Kidney (tissue), 14 donors: ENCODE results near the gene HBZ. TPM values are rescaled to one million over a fixed set of nuclear protein-coding genes. Genes with fewer than 3 reads are reported as not detected.
"Not testable (repeated sequence)": the region's sequence is repeated elsewhere in the genome, so short reads cannot be mapped to it uniquely, and the experiment has no call there.

ENCODE experiments used
- DNase-seq, 5 donors: peaks; one replicate each; pipeline ENCODE4 v3.0.0-alpha.2; 2013 to 2020
- FAIRE-seq: peaks from 2 replicates; lab custom pipeline; 2012; peaks lifted over from hg19 to GRCh38; lab: Jason Lieb, UNC
- H3K27ac ChIP-seq, 2 donors: one replicate each; pipeline ENCODE4 v1.7.0; 2013; ENCODE audit warnings: low read depth in 2 of 2, low read length in 2 of 2, inconsistent platforms in 1 of 2
- H3K27me3 ChIP-seq: one replicate; pipeline ENCODE4 v1.7.1; 2013; ENCODE audit warnings: low read length, inconsistent platforms; ENCODE audit not compliant: control insufficient read depth, insufficient read depth
- H3K36me3 ChIP-seq, 3 donors: one replicate each; pipeline versions ENCODE4 v1.7.0 to v1.7.1; 2013; ENCODE audit warnings: low read length in 3 of 3, control low read depth in 1 of 3, inconsistent platforms in 1 of 3; ENCODE audit not compliant: insufficient read depth in 3 of 3, control insufficient read depth in 2 of 3
- H3K4me1 ChIP-seq, 3 donors: one replicate each; pipeline versions ENCODE4 v1.7.0 to v1.7.1; 2013; ENCODE audit warnings: low read length in 3 of 3, inconsistent platforms in 1 of 3, low read depth in 1 of 3; ENCODE audit not compliant: control insufficient read depth in 2 of 3, insufficient read depth in 2 of 3
- H3K4me3 ChIP-seq, 3 donors: one replicate each; pipeline versions ENCODE4 v1.7.0 to v1.8.1; 2013; ENCODE audit warnings: low read length in 3 of 3, control low read depth in 1 of 3, inconsistent platforms in 1 of 3
- H3K9ac ChIP-seq, 3 donors: one replicate each; pipeline versions ENCODE4 v1.7.0 to v1.7.1; 2013; ENCODE audit warnings: low read length in 3 of 3, control low read depth in 1 of 3, inconsistent platforms in 1 of 3
- H3K9me3 ChIP-seq, 3 donors: one replicate each; pipeline versions ENCODE4 v1.7.0 to v1.7.1; 2013; ENCODE audit warnings: low read length in 3 of 3, control low read depth in 1 of 3, inconsistent platforms in 1 of 3; ENCODE audit not compliant: control insufficient read depth in 2 of 3, insufficient read depth in 1 of 3
- intact Hi-C: fragments of 100-400 bp; cut with DNase I; formaldehyde crosslinking; loops from one replicate; pipeline ENCODE4 v1.11.1; 2022
- polyA plus RNA-seq: library from polyadenylated mRNA; stranded (reverse); fragments of 350-450 nt; fragmentation: Illumina TruSeq; extraction: RNeasy Lipid Tissue Mini Kit (QIAGEN cat#74804); gene quantifications from one replicate; pipeline ENCODE4 v1.2.3, GENCODE V29; 2014; ENCODE audit warnings: low read depth, low replicate concordance; ENCODE audit not compliant: insufficient read depth
- total RNA-seq: library from RNA; stranded (reverse); fragmentation: NEBNext Ultra II Directional; extraction: Animal tissue kit (Norgen Biotek cat#: 25700); gene quantifications from one replicate; pipeline ENCODE4 v1.2.1, GENCODE V29; 2021
- TF ChIP-seq, protein P1 (sequence below): IDR thresholded peaks from 3 replicates; pipeline ENCODE4 v1.5.1; 2012; ENCODE audit warnings: mild to moderate bottlenecking, moderate library complexity, borderline replicate concordance; ENCODE audit not compliant: insufficient read depth; ENCODE audit errors: extremely low read depth
- donor health status: control.
- donor health status: control.
- donor health status: control.
- donor health status: control.
- donor health status: control.
- donor health status: DM: yes; HTN: yes; CAD: no.
- donor health status: Normal renal cell carcinoma (clear cell type).

The HBZ gene
- total and polyA plus RNA-seq, 2 donors from 2014 or later, result not detected

DNA sequence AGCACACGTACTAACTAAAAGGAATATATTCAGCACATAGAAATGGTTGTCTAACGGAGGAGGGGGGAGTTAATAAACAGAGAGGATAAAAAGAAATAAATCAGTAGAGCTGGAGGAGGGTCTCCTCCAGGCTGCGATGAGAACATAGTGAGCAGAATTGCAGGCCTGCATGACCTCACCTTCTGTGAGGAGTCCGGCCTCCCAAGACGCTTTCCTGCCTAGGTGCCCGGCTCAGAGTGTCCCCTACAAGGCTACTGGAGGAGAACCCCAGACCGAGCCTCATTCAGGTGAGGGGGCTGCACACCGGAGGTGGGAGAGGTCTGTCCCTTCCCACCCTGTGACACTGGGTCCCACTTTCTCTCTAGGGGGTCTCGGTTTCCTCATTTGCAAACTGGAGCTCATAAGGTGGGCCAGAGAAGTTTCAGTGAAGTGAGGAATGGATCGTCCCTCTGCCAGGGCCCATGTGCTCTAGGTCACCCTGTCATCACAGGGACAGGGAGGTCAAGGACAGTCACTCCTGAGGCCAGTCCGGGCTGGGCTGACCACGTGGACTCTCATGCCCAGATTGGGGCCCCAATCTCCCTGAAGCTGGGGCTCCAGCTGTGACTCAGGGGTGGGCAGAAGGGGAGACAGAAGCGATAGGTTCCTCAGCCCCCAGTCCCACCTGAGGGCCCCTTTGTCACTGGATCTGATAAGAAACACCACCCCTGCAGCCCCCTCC, 10.0 kb downstream of the HBZ start:
- Histone ChIP-seq H3K9me3 (no peaks in the 10 kb centered on the region), H3K9ac (no peak overlapping the region), H3K4me1 (peaks cover 0 to 4% (median 0%) of the 10 kb centered on the region in 3 donors), H3K4me3 (no peak overlapping the region), H3K27me3 (peaks cover 17% of the 10 kb centered on the region), H3K27ac (no peak overlapping the region), H3K36me3 (no peaks in the 10 kb centered on the region)
- DNase-seq (peak in 1 of 5 donors; percentile 43), FAIRE-seq (no peak)
- TF ChIP-seq, protein P1, sequence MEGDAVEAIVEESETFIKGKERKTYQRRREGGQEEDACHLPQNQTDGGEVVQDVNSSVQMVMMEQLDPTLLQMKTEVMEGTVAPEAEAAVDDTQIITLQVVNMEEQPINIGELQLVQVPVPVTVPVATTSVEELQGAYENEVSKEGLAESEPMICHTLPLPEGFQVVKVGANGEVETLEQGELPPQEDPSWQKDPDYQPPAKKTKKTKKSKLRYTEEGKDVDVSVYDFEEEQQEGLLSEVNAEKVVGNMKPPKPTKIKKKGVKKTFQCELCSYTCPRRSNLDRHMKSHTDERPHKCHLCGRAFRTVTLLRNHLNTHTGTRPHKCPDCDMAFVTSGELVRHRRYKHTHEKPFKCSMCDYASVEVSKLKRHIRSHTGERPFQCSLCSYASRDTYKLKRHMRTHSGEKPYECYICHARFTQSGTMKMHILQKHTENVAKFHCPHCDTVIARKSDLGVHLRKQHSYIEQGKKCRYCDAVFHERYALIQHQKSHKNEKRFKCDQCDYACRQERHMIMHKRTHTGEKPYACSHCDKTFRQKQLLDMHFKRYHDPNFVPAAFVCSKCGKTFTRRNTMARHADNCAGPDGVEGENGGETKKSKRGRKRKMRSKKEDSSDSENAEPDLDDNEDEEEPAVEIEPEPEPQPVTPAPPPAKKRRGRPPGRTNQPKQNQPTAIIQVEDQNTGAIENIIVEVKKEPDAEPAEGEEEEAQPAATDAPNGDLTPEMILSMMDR, result no peak
- intact Hi-C loops, result no loop called here

DNA sequence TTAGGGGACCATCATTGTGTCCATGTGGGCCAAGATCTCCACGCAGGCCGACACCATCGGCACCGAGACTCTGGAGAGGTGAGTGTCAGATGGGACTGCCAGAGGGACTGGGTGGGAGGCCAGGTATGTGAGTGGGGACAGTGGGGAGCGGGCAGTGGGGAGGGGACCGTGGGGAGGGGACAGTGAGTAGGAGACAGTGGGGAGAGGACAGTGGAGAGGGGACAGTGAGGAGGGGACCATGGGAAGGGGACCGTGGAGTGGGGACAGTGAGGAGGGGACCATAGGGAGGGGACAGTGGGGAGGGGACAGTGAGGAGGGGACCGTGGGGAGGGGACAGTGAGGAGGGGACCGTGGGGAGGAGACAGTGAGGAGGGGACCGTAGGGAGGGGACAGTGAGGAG, 10.7 kb downstream of the HBZ start:
- H3K9ac ChIP-seq, H3K36me3 ChIP-seq, FAIRE-seq, H3K27ac ChIP-seq, H3K4me3 ChIP-seq, H3K4me1 ChIP-seq, intact Hi-C loops, DNase-seq, H3K9me3 ChIP-seq: not testable (repeated sequence)
- H3K27me3 ChIP-seq, result peaks cover 19% of the 10 kb centered on the region

DNA sequence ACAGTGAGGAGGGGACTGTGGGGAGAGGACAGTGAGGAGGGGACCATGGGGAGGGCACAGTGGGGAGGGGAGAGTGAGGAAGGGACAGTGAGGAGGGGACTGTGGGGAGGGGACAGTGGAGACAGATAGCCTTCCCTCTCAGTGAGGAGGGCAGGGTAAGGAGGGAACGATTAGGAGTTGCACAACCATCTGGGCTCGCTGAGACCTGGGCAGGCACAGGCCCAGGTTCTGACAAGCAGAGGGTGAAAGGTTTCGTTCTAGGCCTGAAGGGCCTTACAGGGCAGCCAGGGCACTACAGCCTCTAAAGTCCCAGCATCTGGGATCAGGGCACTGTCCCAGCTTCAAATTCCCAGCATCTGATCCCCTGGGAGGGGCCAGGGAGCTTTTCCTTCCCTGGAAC, 11.3 kb downstream of the HBZ start:
- intact Hi-C loops, H3K27ac ChIP-seq, H3K4me1 ChIP-seq, H3K9me3 ChIP-seq, H3K4me3 ChIP-seq, FAIRE-seq, H3K36me3 ChIP-seq, H3K9ac ChIP-seq, DNase-seq: not testable (repeated sequence)
- H3K27me3 ChIP-seq, result peaks cover 19% of the 10 kb centered on the region

DNA sequence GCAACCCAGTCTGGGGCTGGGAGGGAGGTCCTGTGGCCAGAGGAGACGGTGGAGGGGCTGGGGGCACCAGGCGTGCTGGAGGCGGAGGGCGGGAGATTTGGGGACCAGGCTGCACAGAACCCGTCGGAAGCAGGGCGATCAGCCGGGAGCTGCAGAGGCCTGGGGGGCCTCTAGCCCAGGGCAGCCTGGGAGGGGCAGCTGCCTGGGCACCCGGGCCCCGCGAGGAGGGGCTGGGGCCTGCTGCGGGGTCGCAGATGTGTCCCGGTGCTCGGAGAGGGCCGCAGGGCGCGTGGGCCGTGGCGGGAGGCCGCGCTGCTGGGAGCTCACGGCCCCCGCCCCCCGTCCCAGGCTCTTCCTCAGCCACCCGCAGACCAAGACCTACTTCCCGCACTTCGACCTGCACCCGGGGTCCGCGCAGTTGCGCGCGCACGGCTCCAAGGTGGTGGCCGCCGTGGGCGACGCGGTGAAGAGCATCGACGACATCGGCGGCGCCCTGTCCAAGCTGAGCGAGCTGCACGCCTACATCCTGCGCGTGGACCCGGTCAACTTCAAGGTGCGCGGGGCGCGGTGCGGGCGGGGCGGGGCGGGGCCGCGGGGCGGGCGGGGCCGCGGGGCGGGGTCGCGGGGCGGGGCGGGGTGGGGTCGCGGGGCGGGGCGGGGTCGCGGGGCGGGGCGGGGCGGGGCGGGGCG, 11.8 kb downstream of the HBZ start:
- peaks cover 19% of the 10 kb centered on the region for H3K27me3 ChIP-seq
- DNase-seq, H3K9ac ChIP-seq, FAIRE-seq, H3K27ac ChIP-seq, H3K4me3 ChIP-seq, intact Hi-C loops, H3K36me3 ChIP-seq, H3K4me1 ChIP-seq, H3K9me3 ChIP-seq: not testable (repeated sequence)
